Neutrophil (primary cell): ENCODE measurements around the gene OR4C46.
"Not testable (repeated sequence)": the region's sequence is repeated elsewhere in the genome, so short reads cannot be mapped to it uniquely, and the experiment has no call there.

Experiments
- H3K27ac ChIP-seq: fragments of 200-600 bp; sonication (generic); 2 replicates; pipeline ENCODE4 v1.5.1; 2016; ENCODE audit warnings: mild to moderate bottlenecking, moderate library complexity
- H3K27me3 ChIP-seq: fragments of 200-600 bp; sonication (generic); 2 replicates; pipeline ENCODE4 v1.6.0; 2016; ENCODE audit warnings: mild to moderate bottlenecking
- H3K36me3 ChIP-seq: fragments of 200-600 bp; sonication (generic); 2 replicates; pipeline ENCODE4 v1.5.1; 2017
- H3K4me1 ChIP-seq, 2 experiments: fragments of 200-600 bp in 1 of 2; sonication (generic) in 1 of 2; 1 replicate in 1 of 2; 2 replicates in 1 of 2; pipeline versions ENCODE4 v1.5.1 to v1.6.1; 2013 to 2016; ENCODE audit warnings: low read depth in 1 of 2, low read length in 1 of 2, mild to moderate bottlenecking in 1 of 2, moderate library complexity in 1 of 2; ENCODE audit not compliant: control insufficient read depth in 1 of 2, insufficient read depth in 1 of 2
- H3K4me3 ChIP-seq, 2 experiments: fragments of 200-600 bp in 1 of 2; sonication (generic) in 1 of 2; 1 replicate in 1 of 2; 2 replicates in 1 of 2; pipeline ENCODE4 v1.5.1; 2013 to 2016; ENCODE audit warnings: low read depth in 1 of 2, low read length in 1 of 2, mild to moderate bottlenecking in 1 of 2, moderate library complexity in 1 of 2
- H3K9me3 ChIP-seq: fragments of 200-600 bp; sonication (generic); 2 replicates; pipeline ENCODE4 v1.5.1; 2016
- TF ChIP-seq, protein P1 (sequence below): fragments of 200-600 bp; sonication (generic); IDR thresholded peaks from 2 replicates; pipeline ENCODE4 v1.5.1; 2016; ENCODE audit warnings: antibody characterized with exemption

Gene OR4C46

DNA sequence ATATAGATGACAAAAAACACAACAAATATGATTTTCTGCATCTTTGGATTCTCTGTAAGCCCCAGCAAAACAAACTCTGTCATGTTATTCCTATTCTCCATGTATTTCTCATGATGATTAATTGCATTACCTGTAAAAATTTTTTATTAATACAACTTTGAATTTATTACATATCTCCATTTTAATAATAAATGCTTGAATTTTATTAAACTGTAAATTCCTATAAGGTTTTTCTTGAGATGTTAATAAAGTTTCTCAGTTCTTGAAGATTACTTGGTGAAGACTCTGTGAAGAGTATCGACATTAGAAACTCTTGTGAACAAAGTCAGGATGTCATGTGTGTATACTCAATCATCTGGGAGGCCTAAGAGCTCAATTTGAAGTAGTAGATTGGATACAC, at the start of gene OR4C46:
OR4C46 (minus strand) TSS at position 101 of the 400 bp plus-strand sequence; CDS start at position 101, 0 bp downstream.
- H3K9me3 ChIP-seq = no peaks in the 10 kb centered on the region
- TF ChIP-seq, protein P1, sequence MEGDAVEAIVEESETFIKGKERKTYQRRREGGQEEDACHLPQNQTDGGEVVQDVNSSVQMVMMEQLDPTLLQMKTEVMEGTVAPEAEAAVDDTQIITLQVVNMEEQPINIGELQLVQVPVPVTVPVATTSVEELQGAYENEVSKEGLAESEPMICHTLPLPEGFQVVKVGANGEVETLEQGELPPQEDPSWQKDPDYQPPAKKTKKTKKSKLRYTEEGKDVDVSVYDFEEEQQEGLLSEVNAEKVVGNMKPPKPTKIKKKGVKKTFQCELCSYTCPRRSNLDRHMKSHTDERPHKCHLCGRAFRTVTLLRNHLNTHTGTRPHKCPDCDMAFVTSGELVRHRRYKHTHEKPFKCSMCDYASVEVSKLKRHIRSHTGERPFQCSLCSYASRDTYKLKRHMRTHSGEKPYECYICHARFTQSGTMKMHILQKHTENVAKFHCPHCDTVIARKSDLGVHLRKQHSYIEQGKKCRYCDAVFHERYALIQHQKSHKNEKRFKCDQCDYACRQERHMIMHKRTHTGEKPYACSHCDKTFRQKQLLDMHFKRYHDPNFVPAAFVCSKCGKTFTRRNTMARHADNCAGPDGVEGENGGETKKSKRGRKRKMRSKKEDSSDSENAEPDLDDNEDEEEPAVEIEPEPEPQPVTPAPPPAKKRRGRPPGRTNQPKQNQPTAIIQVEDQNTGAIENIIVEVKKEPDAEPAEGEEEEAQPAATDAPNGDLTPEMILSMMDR = no peak

DNA sequence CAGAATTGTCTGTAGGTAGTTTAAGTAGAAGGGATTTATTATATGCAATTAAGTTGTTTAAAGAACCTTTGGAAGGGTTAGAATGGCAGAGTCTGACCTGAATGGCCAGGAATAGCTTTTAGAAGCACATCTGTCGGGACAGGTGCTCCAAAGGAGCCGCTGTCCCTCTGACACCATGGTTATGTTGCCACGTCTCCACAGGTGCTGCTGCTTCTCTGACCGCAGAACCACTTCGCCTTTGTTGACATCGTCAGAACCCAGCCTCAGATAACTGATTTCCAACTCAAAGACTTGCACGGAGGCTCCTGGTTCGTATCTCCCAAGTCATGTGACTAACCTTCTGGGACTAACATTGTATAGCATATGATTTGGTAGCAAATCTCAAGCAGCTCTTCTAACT, 41.8 kb upstream of the OR4C46 start:
- not testable (repeated sequence) for H3K27me3 ChIP-seq, H3K9me3 ChIP-seq, H3K4me3 ChIP-seq, H3K27ac ChIP-seq, H3K4me1 ChIP-seq, H3K36me3 ChIP-seq

More for the DNA sequence above, at the start of gene OR4C46:
- H3K27ac ChIP-seq = no peak within 1 kb of the TSS
- H3K4me1 ChIP-seq = no peaks in the 10 kb centered on the region
- H3K4me3 ChIP-seq = no peak within 1 kb of the TSS
- no peaks in the 10 kb centered on the region for H3K27me3 ChIP-seq
- no peaks in the 10 kb centered on the region for H3K36me3 ChIP-seq

DNA sequence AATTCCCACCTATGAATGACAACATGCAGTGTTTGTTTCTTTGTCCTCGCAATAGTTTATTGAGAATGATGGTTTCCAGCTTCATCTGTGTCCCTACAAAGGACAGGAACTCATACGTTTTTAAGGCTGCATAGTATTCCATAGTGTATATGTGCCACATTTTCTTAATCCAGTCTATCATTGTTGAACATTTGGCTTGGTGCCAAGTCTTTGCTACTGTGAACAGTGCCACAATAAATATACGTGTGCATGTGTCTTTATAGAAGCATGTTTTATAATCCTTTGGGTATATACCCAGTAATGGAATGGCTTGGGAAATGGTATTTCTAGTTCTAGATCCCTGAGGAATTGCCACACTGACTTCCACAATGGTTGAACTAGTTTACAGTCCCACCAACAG, 42.4 kb downstream of the OR4C46 start:
- not testable (repeated sequence) for H3K9me3 ChIP-seq, H3K4me1 ChIP-seq, H3K27me3 ChIP-seq, H3K36me3 ChIP-seq, H3K4me3 ChIP-seq, H3K27ac ChIP-seq

DNA sequence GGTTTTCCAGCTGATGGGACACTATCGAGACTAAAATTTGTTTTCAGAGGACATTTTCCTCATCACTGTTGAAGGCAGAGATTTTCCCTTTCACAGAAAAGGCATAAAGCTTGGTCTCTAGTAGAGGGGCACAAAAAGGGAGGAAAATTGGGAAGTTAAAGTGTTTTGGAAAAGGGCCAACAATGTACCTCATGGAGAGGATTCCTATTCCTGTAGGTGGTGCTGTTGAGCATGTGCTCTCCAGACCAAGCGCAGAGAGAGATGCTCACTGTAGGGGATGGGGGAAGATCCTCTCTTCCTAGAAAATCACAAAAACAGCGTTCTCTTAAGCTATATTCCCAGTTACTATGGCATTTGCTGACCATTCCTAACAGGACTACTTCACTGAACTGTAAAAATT, 44.9 kb downstream of the OR4C46 start:
- Histone ChIP-seq H3K36me3 (no peaks in the 10 kb centered on the region), H3K27ac (no peak overlapping the region), H3K9me3 (peaks cover 6% of the 10 kb centered on the region), H3K27me3 (no peaks in the 10 kb centered on the region), H3K4me3 (no peak overlapping the region), H3K4me1 (no peaks in the 10 kb centered on the region)
- TF ChIP-seq, protein P1 = no peak

DNA sequence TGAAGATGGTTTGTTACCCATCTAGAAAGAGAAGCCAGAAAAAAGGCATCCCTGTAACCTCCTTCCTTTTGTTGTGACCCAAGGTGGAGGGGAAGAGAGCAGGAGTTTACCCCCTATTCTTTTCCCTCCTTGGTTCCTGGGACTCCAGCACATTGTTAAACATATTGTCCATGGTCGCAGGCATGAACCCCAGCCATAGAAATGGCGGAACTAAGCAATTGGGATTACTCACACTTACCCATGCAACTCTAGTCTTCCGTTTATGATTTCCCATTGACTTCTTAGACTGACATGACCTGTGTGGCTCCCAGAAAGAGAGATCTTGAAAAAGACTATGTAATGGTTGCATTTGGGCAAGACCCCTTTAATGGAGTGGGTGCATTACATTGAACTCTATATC, 45.4 kb downstream of the OR4C46 start:
- Histone ChIP-seq H3K9me3 (peaks cover 6% of the 10 kb centered on the region), H3K4me3 (no peak overlapping the region), H3K36me3 (no peaks in the 10 kb centered on the region), H3K27ac (no peak overlapping the region), H3K27me3 (no peaks in the 10 kb centered on the region), H3K4me1 (no peaks in the 10 kb centered on the region)
- TF ChIP-seq, protein P1 = no peak
